WTC11 (cell line): Measurements from ENCODE around the gene ATG7. TPM values are rescaled to one million over a fixed set of nuclear protein-coding genes. Genes with fewer than 3 reads are reported as not detected.

Experiments
- ATAC-seq: fragments of 200-7000 bp; cut with Tn5 transposase; 2 replicates; pipeline ENCODE4 v1.10.0; 2021; ENCODE audit warnings: mild to moderate bottlenecking, moderate library complexity
- CTCF ChIA-PET: fragments of 300-600 bp; sonication (Branson Sonifier 250); formaldehyde crosslinking; loops from one replicate; lab custom pipeline; 2021; ENCODE audit warnings: antibody characterized with exemption; lab: Charles Lee
- POLR2A ChIA-PET: fragments of 350-600 bp; sonication (Branson Sonifier 250); formaldehyde crosslinking; loops from one replicate; lab custom pipeline; 2021; ENCODE audit warnings: antibody characterized with exemption; lab: Charles Lee
- DNase-seq: peaks from one replicate; pipeline ENCODE4 v3.0.0; 2021; ENCODE audit warnings: low spot score
- H3K27ac Mint-ChIP-seq: 2 replicates; pipeline ENCODE4 v1.8.0; 2021; ENCODE audit warnings: mixed read lengths
- H3K27me3 Mint-ChIP-seq: 2 replicates; pipeline ENCODE4 v1.8.0; 2021; ENCODE audit warnings: low read depth, mild to moderate bottlenecking, moderate library complexity, mixed read lengths
- H3K36me3 Mint-ChIP-seq: 2 replicates; pipeline ENCODE4 v1.8.0; 2021; ENCODE audit warnings: mixed read lengths
- H3K4me1 Mint-ChIP-seq: 2 replicates; pipeline ENCODE4 v1.8.0; 2022; ENCODE audit warnings: mixed read lengths
- H3K4me3 Mint-ChIP-seq: 2 replicates; pipeline ENCODE4 v1.8.0; 2021; ENCODE audit warnings: mild to moderate bottlenecking, moderate library complexity, mixed read lengths
- H3K9me3 Mint-ChIP-seq: 2 replicates; pipeline ENCODE4 v1.8.0; 2021; ENCODE audit warnings: mixed read lengths
- ATF1 ChIP-seq: sonication (generic); formaldehyde crosslinking; IDR thresholded peaks from 2 replicates; pipeline ENCODE4 v1.8.1; 2023; ENCODE audit warnings: mild to moderate bottlenecking, moderate library complexity, missing genetic modification reagents
- ATF3 ChIP-seq: sonication (generic); formaldehyde crosslinking; conservative IDR thresholded peaks from 2 replicates; pipeline ENCODE4 v1.8.1; 2022; ENCODE audit warnings: mild to moderate bottlenecking, missing genetic modification reagents
- CBFB ChIP-seq: sonication (generic); formaldehyde crosslinking; IDR thresholded peaks from 2 replicates; pipeline ENCODE4 v1.8.1; 2022; ENCODE audit warnings: mild to moderate bottlenecking, low read depth, missing genetic modification reagents
- CREB1 ChIP-seq: sonication (generic); formaldehyde crosslinking; IDR thresholded peaks from 2 replicates; pipeline ENCODE4 v1.8.0; 2023; ENCODE audit warnings: mild to moderate bottlenecking, missing genetic modification reagents
- CTCF ChIP-seq: fragments of 200-600 bp; IDR thresholded peaks from 2 replicates; pipeline ENCODE4 v1.8.0; 2022; ENCODE audit warnings: antibody characterized with exemption
- E2F4 ChIP-seq: sonication (generic); formaldehyde crosslinking; IDR thresholded peaks from 2 replicates; pipeline ENCODE4 v1.8.1; 2022; ENCODE audit warnings: low read depth, mild to moderate bottlenecking, moderate library complexity, missing genetic modification reagents, borderline replicate concordance
- EMX1 ChIP-seq: fragments of 250-450 bp; sonication (Bioruptor Pico); IDR thresholded peaks from 2 replicates; pipeline ENCODE4 v1.8.0; 2021; ENCODE audit warnings: mild to moderate bottlenecking
- ETV6 ChIP-seq: sonication (generic); formaldehyde crosslinking; IDR thresholded peaks from 2 replicates; pipeline ENCODE4 v1.8.1; 2022; ENCODE audit warnings: mild to moderate bottlenecking, missing genetic modification reagents
- FOXJ3 ChIP-seq: sonication (generic); formaldehyde crosslinking; IDR thresholded peaks from 2 replicates; pipeline ENCODE4 v1.9.0; 2021; ENCODE audit warnings: missing genetic modification reagents, mild to moderate bottlenecking, borderline replicate concordance
- FOXK1 ChIP-seq: sonication (generic); formaldehyde crosslinking; IDR thresholded peaks from 2 replicates; pipeline ENCODE4 v1.8.0; 2022; ENCODE audit warnings: mild to moderate bottlenecking, moderate library complexity, missing genetic modification reagents
- GTF2I ChIP-seq: fragments of 250-450 bp; sonication (Bioruptor Pico); conservative IDR thresholded peaks from 2 replicates; pipeline ENCODE4 v1.4.0; 2021; ENCODE audit warnings: mild to moderate bottlenecking
- JUN ChIP-seq: sonication (generic); formaldehyde crosslinking; IDR thresholded peaks from 2 replicates; pipeline ENCODE4 v1.8.0; 2023; ENCODE audit warnings: mild to moderate bottlenecking, missing genetic modification reagents
- KAT7 ChIP-seq: sonication (generic); formaldehyde crosslinking; IDR thresholded peaks from 2 replicates; pipeline ENCODE4 v1.8.1; 2023; ENCODE audit warnings: missing genetic modification reagents, mild to moderate bottlenecking, borderline replicate concordance
- NR3C1 ChIP-seq: sonication (generic); formaldehyde crosslinking; conservative IDR thresholded peaks from 2 replicates; pipeline ENCODE4 v1.8.1; 2023; ENCODE audit warnings: low read depth, mild to moderate bottlenecking, missing genetic modification reagents
- SOX15 ChIP-seq: fragments of 250-450 bp; sonication (Bioruptor Pico); IDR thresholded peaks from 2 replicates; pipeline ENCODE4 v1.9.0; 2021; ENCODE audit warnings: mild to moderate bottlenecking
- STAT6 ChIP-seq: sonication (generic); formaldehyde crosslinking; conservative IDR thresholded peaks from 2 replicates; pipeline ENCODE4 v1.8.1; 2023; ENCODE audit warnings: mild to moderate bottlenecking, low read depth, missing genetic modification reagents, moderate library complexity
- TEAD4 ChIP-seq: sonication (generic); formaldehyde crosslinking; IDR thresholded peaks from 2 replicates; pipeline ENCODE4 v1.8.0; 2022; ENCODE audit warnings: mild to moderate bottlenecking, missing genetic modification reagents
- ZNF263 ChIP-seq: sonication (generic); formaldehyde crosslinking; IDR thresholded peaks from 2 replicates; pipeline ENCODE4 v1.8.1; 2022; ENCODE audit warnings: low read depth, mild to moderate bottlenecking, moderate library complexity, missing genetic modification reagents
- ZNF423 ChIP-seq: fragments of 250-450 bp; sonication (Bioruptor Pico); IDR thresholded peaks from 2 replicates; pipeline ENCODE4 v2.1.2; 2022; ENCODE audit warnings: mild to moderate bottlenecking, moderate library complexity
- ZNF671 ChIP-seq: fragments of 250-450 bp; sonication (Bioruptor Pico); IDR thresholded peaks from 2 replicates; pipeline ENCODE4 v1.8.0; 2021; ENCODE audit warnings: mild to moderate bottlenecking
- ZSCAN18 ChIP-seq: fragments of 250-450 bp; sonication (Bioruptor Pico); IDR thresholded peaks from 2 replicates; pipeline ENCODE4 v2.1.2; 2022; ENCODE audit warnings: mild to moderate bottlenecking, moderate library complexity
- total RNA-seq: library from RNA; stranded (reverse); gene quantifications from 3 replicates; pipeline ENCODE4 v1.2.3, GENCODE V29; 2021

ATG7 gene
- total RNA-seq, 1 experiment from 2014 or later = 17.5 TPM

- Mint-ChIP-seq H3K4me1 (peaks cover 13% of the 10 kb centered on the region), H3K27me3 (no peaks in the 10 kb centered on the region; the same call in 1 of the 2 replicates), H3K27ac (no peak overlapping the region)
- no peak for ATAC-seq
- ChIA-PET CTCF (no interaction called here), POLR2A (no interaction called here)
- TF ChIP-seq SOX15 (CRISPR knock-in tag) (no peak), ZNF263 (CRISPR knock-in tag) (no peak)
- TF ChIP-seq, all 79 proteins: peak for 0
- no peak overlapping the region for H3K4me3 Mint-ChIP-seq
- peaks cover 18% of the 10 kb centered on the region for H3K9me3 Mint-ChIP-seq
- peaks cover 21% of the 10 kb centered on the region for H3K36me3 Mint-ChIP-seq
- DNase-seq = no peak
Observed at GRCh38 chr3:11274566-11275142, 2.5 kb downstream of the ATG7 start.

- H3K9me3 Mint-ChIP-seq = peaks cover 18% of the 10 kb centered on the region
- peaks cover 13% of the 10 kb centered on the region for H3K4me1 Mint-ChIP-seq
- ChIA-PET POLR2A (no interaction called here), CTCF (no interaction called here)
- peaks cover 21% of the 10 kb centered on the region for H3K36me3 Mint-ChIP-seq
- no peaks in the 10 kb centered on the region; the same call in 1 of the 2 replicates for H3K27me3 Mint-ChIP-seq
- no peak overlapping the region for H3K4me3 Mint-ChIP-seq
- no peak overlapping the region for H3K27ac Mint-ChIP-seq
- ATAC-seq = no peak
- TF ChIP-seq SOX15 (CRISPR knock-in tag) (no peak), ZSCAN18 (no peak), CREB1 (CRISPR knock-in tag) (no peak)
- DNase-seq = no peak
Observed at GRCh38 chr3:11275926-11276325, 3.7 kb downstream of the ATG7 start.

GRCh38 chr3:11276901-11277300 lies 4.7 kb downstream of the ATG7 start:
- no peaks in the 10 kb centered on the region; the same call in 1 of the 2 replicates for H3K27me3 Mint-ChIP-seq
- peaks cover 18% of the 10 kb centered on the region for H3K9me3 Mint-ChIP-seq
- CTCF ChIA-PET = no interaction called here
- POLR2A ChIA-PET = no interaction called here
- H3K36me3 Mint-ChIP-seq = peaks cover 21% of the 10 kb centered on the region
- peaks cover 9% of the 10 kb centered on the region for H3K4me1 Mint-ChIP-seq
- H3K4me3 Mint-ChIP-seq = no peak overlapping the region
- ATAC-seq = no peak
- TF ChIP-seq ZNF671 = no peak
- no peak for TF ChIP-seq STAT6 (CRISPR knock-in tag)
- no peak for TF ChIP-seq JUN
- TF ChIP-seq FOXK1 (CRISPR knock-in tag) = no peak
- TF ChIP-seq KAT7 (CRISPR knock-in tag) = no peak
- no peak for TF ChIP-seq ATF1
- TF ChIP-seq E2F4 (CRISPR knock-in tag) = no peak
- no peak for TF ChIP-seq CBFB
- no peak for TF ChIP-seq TEAD4 (CRISPR knock-in tag)
- TF ChIP-seq ETV6 (CRISPR knock-in tag) = no peak
- no peak for TF ChIP-seq EMX1 (CRISPR knock-in tag)
- no peak for TF ChIP-seq ZNF423 (CRISPR knock-in tag)
- no peak for TF ChIP-seq GTF2I (CRISPR knock-in tag)
- no peak for TF ChIP-seq ATF3 (CRISPR knock-in tag)
- TF ChIP-seq FOXJ3 (CRISPR knock-in tag) = no peak
- TF ChIP-seq NR3C1 (CRISPR knock-in tag) = no peak
- no peak for TF ChIP-seq CTCF
- TF ChIP-seq, all 79 proteins: peak for 0
- no peak for DNase-seq
- no peak overlapping the region for H3K27ac Mint-ChIP-seq
